Astrocyte (in vitro differentiated cells and primary cell): ENCODE data around the gene UBTD2. TPM values are rescaled to one million over a fixed set of nuclear protein-coding genes. Genes with fewer than 3 reads are reported as not detected.
"Not testable (repeated sequence)": the region's sequence is repeated elsewhere in the genome, so short reads cannot be mapped to it uniquely, and the experiment has no call there.

Experiments used
- DNase-seq: peaks from one replicate; pipeline ENCODE4 v3.0.0-alpha.2; 2010; ENCODE audit warnings: low read depth
- FAIRE-seq: peaks from 2 replicates; lab custom pipeline; 2011; peaks lifted over from hg19 to GRCh38; lab: Jason Lieb, UNC
- H2AFZ ChIP-seq: 2 replicates; pipeline ENCODE4 v1.6.0; 2012; ENCODE audit warnings: low read depth, low read length, inconsistent platforms
- H3K27ac ChIP-seq: 2 replicates; pipeline ENCODE4 v1.5.1; 2011; ENCODE audit warnings: low read depth, low read length, inconsistent platforms
- H3K27me3 ChIP-seq: 2 replicates; pipeline ENCODE4 v1.6.0; 2011; ENCODE audit warnings: low read length, inconsistent platforms; ENCODE audit not compliant: insufficient read depth
- H3K36me3 ChIP-seq: 2 replicates; pipeline ENCODE4 v1.5.1; 2011; ENCODE audit warnings: low read length, inconsistent platforms; ENCODE audit not compliant: insufficient read depth
- H3K4me1 ChIP-seq: 2 replicates; pipeline ENCODE4 v1.5.1; 2011; ENCODE audit warnings: low read length, inconsistent platforms; ENCODE audit not compliant: insufficient read depth
- H3K4me2 ChIP-seq: 2 replicates; pipeline ENCODE4 v1.6.0; 2012; ENCODE audit warnings: low read length, inconsistent platforms
- H3K4me3 ChIP-seq: 2 replicates; pipeline ENCODE4 v1.5.1; 2011; ENCODE audit warnings: low read depth, mild to moderate bottlenecking, low read length, inconsistent platforms; ENCODE audit not compliant: insufficient read depth
- H3K79me2 ChIP-seq: 2 replicates; pipeline ENCODE4 v1.6.0; 2012; ENCODE audit warnings: mild to moderate bottlenecking, low read length, inconsistent platforms; ENCODE audit not compliant: insufficient read depth
- H3K9ac ChIP-seq: 2 replicates; pipeline ENCODE4 v1.6.0; 2012; ENCODE audit warnings: mild to moderate bottlenecking, low read length, inconsistent platforms
- H3K9me3 ChIP-seq: 2 replicates; pipeline ENCODE4 v1.5.1; 2012; ENCODE audit warnings: low read depth, mild to moderate bottlenecking, low read length, inconsistent platforms; ENCODE audit not compliant: insufficient read depth
- H4K20me1 ChIP-seq: 2 replicates; pipeline ENCODE4 v1.6.0; 2012; ENCODE audit warnings: low read length, inconsistent platforms; ENCODE audit not compliant: insufficient read depth
- H3K27ac Mint-ChIP-seq: one replicate; pipeline ENCODE4 v1.8.0; 2021; ENCODE audit warnings: mild to moderate bottlenecking, mixed read lengths; ENCODE audit not compliant: unreplicated experiment
- H3K27me3 Mint-ChIP-seq: one replicate; pipeline ENCODE4 v1.8.0; 2021; ENCODE audit warnings: low read depth, mixed read lengths; ENCODE audit not compliant: unreplicated experiment
- H3K36me3 Mint-ChIP-seq: one replicate; pipeline ENCODE4 v1.8.0; 2021; ENCODE audit warnings: low read depth, mixed read lengths; ENCODE audit not compliant: unreplicated experiment
- H3K4me1 Mint-ChIP-seq: one replicate; pipeline ENCODE4 v1.8.0; 2021; ENCODE audit warnings: low read depth, mixed read lengths; ENCODE audit not compliant: unreplicated experiment
- H3K4me3 Mint-ChIP-seq: one replicate; pipeline ENCODE4 v1.8.0; 2021; ENCODE audit warnings: mild to moderate bottlenecking, moderate library complexity, mixed read lengths; ENCODE audit not compliant: unreplicated experiment
- H3K9me3 Mint-ChIP-seq: one replicate; pipeline ENCODE4 v1.8.0; 2021; ENCODE audit warnings: mild to moderate bottlenecking, mixed read lengths; ENCODE audit not compliant: unreplicated experiment
- CTCF ChIP-seq: IDR thresholded peaks from 2 replicates; pipeline ENCODE4 v1.5.1; 2011; ENCODE audit warnings: low read depth, mild to moderate bottlenecking, inconsistent platforms, low read length, moderate library complexity; ENCODE audit not compliant: insufficient read depth
- EZH2 ChIP-seq: IDR thresholded peaks from 2 replicates; pipeline ENCODE4 v1.6.1; 2012; ENCODE audit warnings: mild to moderate bottlenecking, low read length, inconsistent platforms; ENCODE audit not compliant: insufficient read depth
- total RNA-seq: library from RNA; stranded (reverse); gene quantifications from 2 replicates; pipeline ENCODE4 v1.2.1, GENCODE V29; 2021

The UBTD2 gene
- total RNA-seq, 1 donor from 2014 or later = 34.2 TPM

- H3K27me3 ChIP-seq = no peaks in the 10 kb centered on the region
- Mint-ChIP-seq H3K27me3 (no peaks in the 10 kb centered on the region), H3K9me3 (no peaks in the 10 kb centered on the region), H3K36me3 (peaks cover 10% of the 10 kb centered on the region), H3K4me3 (no peak overlapping the region), H3K4me1 (peaks cover 5% of the 10 kb centered on the region), H3K27ac (no peak overlapping the region)
- FAIRE-seq (no peak), DNase-seq (no peak)
- peaks cover 20% of the 10 kb centered on the region for H3K36me3 ChIP-seq
- H3K4me1 ChIP-seq = no peaks in the 10 kb centered on the region
- H3K9ac ChIP-seq = no peak overlapping the region
- H3K4me3 ChIP-seq = no peak overlapping the region
- H4K20me1 ChIP-seq = peaks cover 26% of the 10 kb centered on the region
- no peaks in the 10 kb centered on the region for H3K9me3 ChIP-seq
- no peak overlapping the region for H3K4me2 ChIP-seq
- no peak overlapping the region for H3K27ac ChIP-seq
- no peak overlapping the region for H2AFZ ChIP-seq
- TF ChIP-seq CTCF (no peak), EZH2 (no peak)
- H3K79me2 ChIP-seq = peaks cover 7% of the 10 kb centered on the region
These were observed 73.8 kb downstream of the UBTD2 start for GRCh38 chr5:172209714-172210113.

GRCh38 chr5:172207511-172207910, 76.1 kb downstream of the UBTD2 start:
- Histone ChIP-seq H3K4me1 (no peaks in the 10 kb centered on the region), H3K27ac (no peak overlapping the region), H3K36me3 (peaks cover 20% of the 10 kb centered on the region), H3K4me2 (no peak overlapping the region), H4K20me1 (peaks cover 20% of the 10 kb centered on the region), H3K9ac (no peak overlapping the region), H3K4me3 (no peak overlapping the region), H3K9me3 (no peaks in the 10 kb centered on the region), H3K79me2 (no peaks in the 10 kb centered on the region), H3K27me3 (no peaks in the 10 kb centered on the region), H2AFZ (no peak overlapping the region)
- H3K4me1 Mint-ChIP-seq = no peaks in the 10 kb centered on the region
- H3K36me3 Mint-ChIP-seq = peaks cover 13% of the 10 kb centered on the region
- no peaks in the 10 kb centered on the region for H3K27me3 Mint-ChIP-seq
- TF ChIP-seq EZH2 (no peak), CTCF (no peak)
- no peaks in the 10 kb centered on the region for H3K9me3 Mint-ChIP-seq
- H3K27ac Mint-ChIP-seq = no peak overlapping the region
- no peak for DNase-seq
- no peak overlapping the region for H3K4me3 Mint-ChIP-seq
- FAIRE-seq = no peak

GRCh38 chr5:172205984-172206383, 77.6 kb downstream of the UBTD2 start:
- not testable (repeated sequence) for DNase-seq, H3K27ac Mint-ChIP-seq, H3K27ac ChIP-seq, H3K4me1 Mint-ChIP-seq, H3K4me3 Mint-ChIP-seq, H3K27me3 Mint-ChIP-seq, H2AFZ ChIP-seq, H3K79me2 ChIP-seq, H3K9me3 Mint-ChIP-seq, H3K4me3 ChIP-seq, H3K36me3 Mint-ChIP-seq, H3K4me2 ChIP-seq, FAIRE-seq, H3K9ac ChIP-seq, H3K36me3 ChIP-seq, H3K9me3 ChIP-seq, H3K27me3 ChIP-seq, H3K4me1 ChIP-seq
- H4K20me1 ChIP-seq = peaks cover 16% of the 10 kb centered on the region
